Mesenchymal stem cell (in vitro differentiated cells and primary cell): ENCODE data around the gene AREL1.

ENCODE experiments used
- DNase-seq: peaks from one replicate; pipeline ENCODE4 v3.0.0-alpha.2; 2013
- H2AFZ ChIP-seq: one replicate; pipeline ENCODE4 v1.6.1; 2013; ENCODE audit warnings: low read depth, mild to moderate bottlenecking, control low read depth, inconsistent platforms, low read length, moderate library complexity
- H2AK5ac ChIP-seq: 2 replicates; pipeline ENCODE4 v1.6.1; 2013; ENCODE audit warnings: low read length, moderate library complexity, mild to moderate bottlenecking, inconsistent platforms; ENCODE audit not compliant: severe bottlenecking
- H2BK120ac ChIP-seq: one replicate; pipeline ENCODE4 v1.6.1; 2013; ENCODE audit warnings: low read depth, mild to moderate bottlenecking, inconsistent platforms, low read length, moderate library complexity
- H2BK12ac ChIP-seq, 2 experiments: one replicate each; pipeline ENCODE4 v1.6.1; 2013; ENCODE audit warnings: inconsistent platforms in 2 of 2, low read length in 2 of 2, mild to moderate bottlenecking in 2 of 2, moderate library complexity in 2 of 2, control low read depth in 1 of 2
- H2BK15ac ChIP-seq: one replicate; pipeline ENCODE4 v1.6.1; 2013; ENCODE audit warnings: mild to moderate bottlenecking, low read depth, inconsistent platforms; ENCODE audit not compliant: poor library complexity, severe bottlenecking
- H2BK5ac ChIP-seq: 2 replicates; pipeline ENCODE4 v1.6.1; 2013; ENCODE audit warnings: low read depth, mild to moderate bottlenecking, low read length, control low read depth, inconsistent platforms; ENCODE audit not compliant: poor library complexity, severe bottlenecking
- H3K14ac ChIP-seq, 2 experiments: one replicate each; pipeline ENCODE4 v1.6.1; 2013; ENCODE audit warnings: inconsistent platforms in 2 of 2, low read length in 2 of 2, control low read depth in 1 of 2, mild to moderate bottlenecking in 1 of 2, moderate library complexity in 1 of 2
- H3K18ac ChIP-seq, 2 experiments: one replicate each; pipeline ENCODE4 v1.6.1; 2013; ENCODE audit warnings: inconsistent platforms in 2 of 2, low read length in 2 of 2, control low read depth in 1 of 2, low read depth in 1 of 2, mild to moderate bottlenecking in 1 of 2
- H3K23ac ChIP-seq, 2 experiments: one replicate each; pipeline ENCODE4 v1.6.1; 2013; ENCODE audit warnings: inconsistent platforms in 2 of 2, low read length in 2 of 2, mild to moderate bottlenecking in 2 of 2, moderate library complexity in 2 of 2, control low read depth in 1 of 2
- H3K27ac ChIP-seq: 2 replicates; pipeline ENCODE4 v1.5.1; 2013; ENCODE audit warnings: mild to moderate bottlenecking, moderate library complexity, low read length, control low read depth, inconsistent platforms; ENCODE audit not compliant: poor library complexity, severe bottlenecking
- H3K27me3 ChIP-seq, 2 experiments: 2 replicates each; pipeline versions ENCODE4 v1.6.1 to v1.7.0; 2013; ENCODE audit warnings: low read length in 2 of 2, mild to moderate bottlenecking in 2 of 2, moderate library complexity in 2 of 2, control low read depth in 1 of 2, inconsistent platforms in 1 of 2; ENCODE audit not compliant: control insufficient read depth in 1 of 2, insufficient read depth in 1 of 2
- H3K36me3 ChIP-seq, 2 experiments: 2 replicates each; pipeline versions ENCODE4 v1.6.1 to v1.7.0; 2013; ENCODE audit warnings: low read length in 2 of 2, control low read depth in 1 of 2, inconsistent platforms in 1 of 2, low read depth in 1 of 2, mild to moderate bottlenecking in 1 of 2; ENCODE audit not compliant: insufficient read depth in 2 of 2, control insufficient read depth in 1 of 2
- H3K4ac ChIP-seq, 2 experiments: one replicate each; pipeline ENCODE4 v1.6.1; 2013; ENCODE audit warnings: inconsistent platforms in 2 of 2, low read length in 2 of 2, mild to moderate bottlenecking in 2 of 2, moderate library complexity in 2 of 2, control low read depth in 1 of 2, low read depth in 1 of 2
- H3K4me1 ChIP-seq: 2 replicates; pipeline ENCODE4 v1.6.1; 2013; ENCODE audit warnings: low read depth, low read length, control low read depth; ENCODE audit not compliant: control insufficient read depth, insufficient read depth
- H3K4me2 ChIP-seq: 2 replicates; pipeline ENCODE4 v1.6.1; 2013; ENCODE audit warnings: low read length, mild to moderate bottlenecking, inconsistent platforms; ENCODE audit not compliant: poor library complexity, severe bottlenecking
- H3K4me3 ChIP-seq, 2 experiments: 2 replicates each; pipeline versions ENCODE4 v1.5.1 to v1.7.0; 2013; ENCODE audit warnings: low read length in 2 of 2, mild to moderate bottlenecking in 2 of 2, control low read depth in 1 of 2, low read depth in 1 of 2; ENCODE audit not compliant: insufficient read depth in 1 of 2
- H3K79me1 ChIP-seq: replicated peaks from 2 replicates; pipeline ENCODE4 v1.6.1; 2013; ENCODE audit warnings: mild to moderate bottlenecking, control low read depth, low read length, inconsistent platforms; ENCODE audit not compliant: poor library complexity, severe bottlenecking
- H3K9ac ChIP-seq: 2 replicates; pipeline ENCODE4 v1.7.0; 2013; ENCODE audit warnings: mild to moderate bottlenecking, low read length, moderate library complexity
- H3K9me3 ChIP-seq: 2 replicates; pipeline ENCODE4 v1.7.0; 2013; ENCODE audit warnings: mild to moderate bottlenecking, low read length; ENCODE audit not compliant: control insufficient read depth
- H4K8ac ChIP-seq: one replicate; pipeline ENCODE4 v1.6.1; 2013; ENCODE audit warnings: inconsistent platforms, mild to moderate bottlenecking, low read length, moderate library complexity
- H4K91ac ChIP-seq: one replicate; pipeline ENCODE4 v1.6.1; 2013; ENCODE audit warnings: mild to moderate bottlenecking, low read length, inconsistent platforms
- WGBS: methylation state at CpG from one replicate; pipeline ENCODE4 v1.1.7; 2013; ENCODE audit warnings: mixed read lengths; 5-methylcytosine and 5-hydroxymethylcytosine counted together

AREL1 gene

GRCh38 chr14:74645756-74646470, 67.0 kb downstream of the AREL1 start:
- no peak overlapping the region for H3K4me2 ChIP-seq
- WGBS: 90% methylated on average over 13 of the region's 13 CpGs
- H3K18ac ChIP-seq: peak overlapping the region in 1 of 2 experiments; percentile 14
- H3K4me1 ChIP-seq: peaks cover 35% of the 10 kb centered on the region
- H2AK5ac ChIP-seq: no peak overlapping the region
- no peak overlapping the region for H2BK5ac ChIP-seq
- H2AFZ ChIP-seq: no peak overlapping the region
- no peak overlapping the region for H3K23ac ChIP-seq
- H4K91ac ChIP-seq: peak overlapping the region; percentile 47
- H3K9ac ChIP-seq: no peak overlapping the region
- H3K27me3 ChIP-seq: no peaks in the 10 kb centered on the region
- peak overlapping the region; percentile 49 for H2BK15ac ChIP-seq
- no peak overlapping the region for H3K4me3 ChIP-seq
- no peaks in the 10 kb centered on the region for H3K9me3 ChIP-seq
- H3K4ac ChIP-seq: no peak overlapping the region
- no peak overlapping the region for H3K14ac ChIP-seq
- H3K27ac ChIP-seq: no peak overlapping the region
- no peaks in the 10 kb centered on the region for H3K79me1 ChIP-seq
- DNase-seq: no peak
- H2BK120ac ChIP-seq: no peak overlapping the region
- H3K36me3 ChIP-seq: no peaks in the 10 kb centered on the region
- H2BK12ac ChIP-seq: peak overlapping the region; percentile 22 to 45
- peak overlapping the region; percentile 46 for H4K8ac ChIP-seq

GRCh38 chr14:74645244-74645643, 67.6 kb downstream of the AREL1 start:
- WGBS: 92% methylated on average over 5 of the region's 5 CpGs
- DNase-seq: no peak
- no peaks in the 10 kb centered on the region for H3K27me3 ChIP-seq

GRCh38 chr14:74641601-74642391, 71.1 kb downstream of the AREL1 start:
- 77% methylated on average over 12 of the region's 12 CpGs for WGBS

More at GRCh38 chr14:74645244-74645643, 67.6 kb downstream of the AREL1 start:
- Histone ChIP-seq H2BK5ac (no peak overlapping the region), H3K4me2 (no peak overlapping the region), H2AFZ (no peak overlapping the region), H3K23ac (no peak overlapping the region), H4K8ac (no peak overlapping the region), H3K4ac (no peak overlapping the region), H3K4me3 (no peak overlapping the region), H2BK15ac (peak overlapping the region; percentile 49), H4K91ac (no peak overlapping the region), H2BK120ac (no peak overlapping the region), H3K79me1 (no peaks in the 10 kb centered on the region), H2AK5ac (no peak overlapping the region), H3K9me3 (no peaks in the 10 kb centered on the region), H3K36me3 (no peaks in the 10 kb centered on the region), H3K27ac (no peak overlapping the region), H3K4me1 (peaks cover 35% of the 10 kb centered on the region), H3K14ac (no peak overlapping the region), H2BK12ac (peak overlapping the region in 1 of 2 experiments; percentile 45), H3K9ac (no peak overlapping the region), H3K18ac (no peak overlapping the region)

GRCh38 chr14:74638966-74639365, 73.9 kb downstream of the AREL1 start:
- WGBS: 94% methylated on average over 1 of the region's 1 CpG
- Histone ChIP-seq H4K8ac (no peak overlapping the region), H3K27me3 (peaks cover 0 to 10% of the 10 kb centered on the region in 2 experiments), H3K4me3 (no peak overlapping the region), H2AK5ac (no peak overlapping the region), H3K79me1 (no peaks in the 10 kb centered on the region), H3K36me3 (no peaks in the 10 kb centered on the region), H3K23ac (no peak overlapping the region), H3K27ac (no peak overlapping the region), H3K4me1 (peaks cover 20% of the 10 kb centered on the region), H2BK120ac (no peak overlapping the region), H3K9ac (no peak overlapping the region), H2BK15ac (no peak overlapping the region), H2BK12ac (no peak overlapping the region), H4K91ac (no peak overlapping the region), H3K18ac (no peak overlapping the region), H2AFZ (no peak overlapping the region), H3K4me2 (no peak overlapping the region), H3K14ac (no peak overlapping the region), H3K4ac (peak overlapping the region in 1 of 2 experiments; percentile 27), H3K9me3 (no peaks in the 10 kb centered on the region), H2BK5ac (no peak overlapping the region)
- DNase-seq: peak; percentile 67

More at GRCh38 chr14:74641601-74642391, 71.1 kb downstream of the AREL1 start:
- Histone ChIP-seq H3K27ac (no peak overlapping the region), H4K91ac (peak overlapping the region; percentile 29), H2AFZ (no peak overlapping the region), H3K4me3 (no peak overlapping the region), H3K4me2 (no peak overlapping the region), H3K9ac (no peak overlapping the region), H3K4me1 (peaks cover 16% of the 10 kb centered on the region), H4K8ac (no peak overlapping the region), H3K14ac (no peak overlapping the region), H2BK120ac (no peak overlapping the region), H2BK12ac (no peak overlapping the region), H3K36me3 (no peaks in the 10 kb centered on the region), H3K4ac (no peak overlapping the region), H2AK5ac (peak overlapping the region; percentile 19), H3K79me1 (no peaks in the 10 kb centered on the region), H3K27me3 (peaks cover 0 to 1% of the 10 kb centered on the region in 2 experiments), H2BK15ac (no peak overlapping the region), H3K18ac (peak overlapping the region in 1 of 2 experiments; percentile 70), H2BK5ac (no peak overlapping the region), H3K9me3 (no peaks in the 10 kb centered on the region), H3K23ac (no peak overlapping the region)
- DNase-seq: peak; percentile 91
